NCI-H460 (cell line): Measurements from ENCODE around the gene NEU3. TPM values are rescaled to one million over a fixed set of nuclear protein-coding genes. Genes with fewer than 3 reads are reported as not detected.
"Not testable (repeated sequence)": the region's sequence is repeated elsewhere in the genome, so short reads cannot be mapped to it uniquely, and the experiment has no call there.

Experiments
- DNase-seq: peaks from one replicate; pipeline ENCODE4 v3.0.0-alpha.2; 2016; ENCODE audit warnings: low read depth; ENCODE audit errors: extremely low read depth
- polyA plus RNA-seq: library from polyadenylated mRNA; depleted of rRNA; stranded (reverse); fragments of >200 nt; gene quantifications from 2 replicates; pipeline ENCODE4 v1.2.3, GENCODE V29; 2014; cell fraction: nucleus; rRNA removed
- total RNA-seq: library from RNA; depleted of rRNA; stranded (reverse); fragments of >200 nt; shearing (Covaris generic); gene quantifications from 2 replicates; pipeline ENCODE4 v1.2.3, GENCODE V29; 2014; rRNA removed

Gene NEU3
- 7.5 and 7.7 TPM in 2 replicates for total RNA-seq
- 16.7 and 35.6 TPM in 2 replicates for polyA plus RNA-seq

DNA sequence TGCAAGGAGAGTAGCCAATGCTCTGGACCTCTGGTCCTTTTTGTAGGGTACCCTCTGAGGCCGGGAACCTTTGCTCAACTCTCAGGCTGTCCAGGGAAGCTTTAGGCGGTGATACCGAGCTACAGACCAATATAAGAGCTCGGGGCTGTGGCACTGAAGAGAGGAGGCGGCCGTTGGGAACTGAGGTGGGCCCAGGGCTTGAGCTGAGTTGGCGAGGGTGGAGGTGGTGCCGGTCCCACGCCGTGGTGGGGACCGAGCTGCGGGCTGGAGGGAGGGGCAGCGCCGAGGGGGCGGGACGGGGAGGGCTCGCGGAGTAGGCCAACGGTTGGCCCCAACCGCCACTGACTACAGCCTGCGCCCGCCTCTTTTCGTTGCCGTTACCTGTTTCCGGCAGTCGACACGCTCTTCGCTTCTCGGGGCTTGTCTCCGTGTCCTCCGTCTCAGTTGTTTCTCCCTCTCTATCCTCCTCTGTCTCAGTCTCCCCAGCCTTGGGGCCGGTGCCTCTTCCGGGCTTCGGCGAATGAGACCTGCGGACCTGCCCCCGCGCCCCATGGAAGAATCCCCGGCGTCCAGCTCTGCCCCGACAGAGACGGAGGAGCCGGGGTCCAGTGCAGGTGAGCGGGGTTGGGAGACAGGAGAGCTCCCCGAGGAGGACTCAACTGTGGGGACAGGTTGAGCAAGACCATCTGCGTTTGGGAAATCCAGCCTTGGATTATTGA lies at the start of gene NEU3:
Gene NEU3 (plus strand): TSS at position 393 of the 719 bp plus-strand sequence. CDS start 128 bp downstream, at position 521.
- peak; percentile 58 for DNase-seq

- no peak for DNase-seq
These were observed 47.2 kb upstream of the NEU3 start for GRCh38 chr11:74941492-74941891.

DNA sequence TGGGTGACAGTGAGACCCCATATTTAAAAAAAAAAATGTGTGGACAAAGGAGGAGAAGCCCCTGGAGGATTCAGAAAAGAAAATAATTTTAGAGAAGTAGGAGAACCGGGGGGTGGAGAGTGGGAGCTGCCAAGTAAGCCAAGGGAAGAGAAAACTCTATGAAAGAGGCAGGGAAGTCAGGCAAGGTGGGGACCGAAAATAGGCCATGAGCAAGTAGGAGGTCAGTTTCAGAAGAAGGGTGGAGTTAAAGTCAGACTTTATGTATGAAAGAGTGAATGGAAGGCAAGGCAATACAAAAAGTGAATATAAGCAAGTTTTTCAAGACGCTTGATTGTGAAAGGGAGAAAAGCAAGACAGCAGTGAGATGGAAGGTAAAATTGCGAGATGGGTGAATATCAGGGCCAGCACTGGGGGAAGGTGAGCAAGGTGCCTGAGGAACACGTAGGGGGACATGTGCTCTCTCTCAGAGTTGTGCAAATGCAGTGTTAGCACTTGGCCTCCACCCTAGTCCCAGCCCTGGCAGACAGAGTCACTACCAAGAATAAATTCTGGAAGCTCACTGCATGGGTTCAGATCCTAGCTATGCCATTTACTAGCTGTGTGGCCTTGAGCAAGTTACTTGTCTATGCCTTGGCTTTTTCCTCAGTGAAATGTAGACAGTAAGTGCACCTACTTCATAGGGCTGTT lies 46.5 kb upstream of the NEU3 start:
- DNase-seq = no peak

DNA sequence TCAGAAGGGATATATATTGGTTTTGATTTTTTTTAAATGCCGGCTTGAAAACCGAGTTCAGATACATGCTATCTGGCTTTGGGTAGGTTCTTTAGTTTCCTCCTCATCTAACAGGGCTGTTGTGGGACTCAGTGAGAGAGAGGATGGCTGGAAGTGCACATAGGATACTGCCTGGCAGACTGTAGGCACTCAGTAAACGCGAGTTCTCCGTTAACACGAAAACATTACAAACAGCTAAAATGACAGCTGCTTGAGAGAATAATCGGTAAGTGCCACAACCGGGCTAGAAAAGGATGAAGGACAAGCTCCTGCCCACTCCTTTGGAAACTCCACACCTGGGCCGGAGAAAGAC lies 40.2 kb upstream of the NEU3 start:
- no peak for DNase-seq

DNA sequence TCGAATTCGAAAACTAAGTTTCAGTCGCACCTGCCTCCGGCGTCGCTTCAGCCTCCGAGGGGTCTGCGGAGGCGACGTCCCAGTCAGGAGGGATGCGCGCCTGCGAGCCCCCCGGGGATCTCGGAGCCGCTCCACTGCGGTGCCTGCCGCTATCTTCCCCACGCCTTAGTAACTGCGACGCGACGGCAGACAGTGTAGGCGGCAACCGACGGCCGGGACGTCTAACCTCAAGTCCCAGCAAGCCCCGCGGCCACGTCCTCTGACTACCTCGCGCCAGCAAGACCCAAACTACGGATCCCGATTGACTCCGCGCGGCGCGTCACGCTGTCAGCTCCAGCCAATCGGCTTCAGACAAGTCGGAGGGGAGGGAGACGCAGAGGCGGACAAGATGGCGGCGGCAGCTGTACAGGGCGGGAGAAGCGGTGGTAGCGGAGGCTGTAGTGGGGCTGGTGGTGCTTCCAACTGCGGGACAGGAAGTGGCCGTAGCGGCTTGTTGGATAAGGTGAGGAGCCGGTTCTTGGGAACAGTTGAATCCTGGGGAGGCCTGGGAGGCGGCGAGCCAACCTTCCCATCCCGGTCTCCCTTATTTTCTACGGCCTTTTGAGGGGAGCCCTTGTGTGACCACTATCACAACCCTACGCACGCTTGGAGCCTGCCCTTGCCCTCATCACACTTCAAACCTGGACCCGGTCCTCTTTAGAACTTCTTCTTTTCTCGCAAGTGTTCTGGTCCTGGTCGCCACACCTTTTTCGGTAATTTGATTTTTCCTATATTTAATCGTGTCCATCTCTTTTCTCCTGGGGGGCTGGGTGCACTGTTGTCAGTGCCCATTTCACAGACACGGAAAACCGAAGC lies 39.6 kb upstream of the NEU3 start, which contains the start of the genes SPCS2 and XRRA1:
Gene SPCS2 (plus strand): TSS at position 369 of the 855 bp plus-strand sequence. CDS start 20 bp downstream, at position 389.
Gene XRRA1 (minus strand): TSS at position 194 of the 855 bp plus-strand sequence. CDS start 8,213 bp downstream, outside the sequence.
- DNase-seq = peak; percentile 95

DNA sequence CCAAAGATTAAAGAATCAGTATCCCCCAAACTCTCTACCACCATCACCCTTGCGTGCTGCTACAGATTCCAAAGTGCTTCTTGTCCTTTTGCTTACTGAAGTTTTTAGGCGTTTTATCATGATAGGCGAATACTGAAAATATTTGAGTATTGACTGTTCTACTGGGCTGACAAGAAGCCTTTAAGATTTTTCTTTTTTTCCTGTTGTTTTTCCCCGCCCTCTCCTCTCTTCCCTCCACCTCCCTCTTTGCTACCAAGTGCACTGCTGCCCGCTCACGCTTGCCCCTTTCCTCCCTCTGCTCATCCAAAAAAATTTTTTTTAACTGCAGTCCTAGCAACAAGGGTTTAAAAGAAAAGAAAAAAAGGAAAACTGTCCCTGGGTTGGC lies 39.0 kb upstream of the NEU3 start:
- DNase-seq = no peak

- no peak for DNase-seq
These were observed 38.3 kb upstream of the NEU3 start for GRCh38 chr11:74950374-74950969.

DNA sequence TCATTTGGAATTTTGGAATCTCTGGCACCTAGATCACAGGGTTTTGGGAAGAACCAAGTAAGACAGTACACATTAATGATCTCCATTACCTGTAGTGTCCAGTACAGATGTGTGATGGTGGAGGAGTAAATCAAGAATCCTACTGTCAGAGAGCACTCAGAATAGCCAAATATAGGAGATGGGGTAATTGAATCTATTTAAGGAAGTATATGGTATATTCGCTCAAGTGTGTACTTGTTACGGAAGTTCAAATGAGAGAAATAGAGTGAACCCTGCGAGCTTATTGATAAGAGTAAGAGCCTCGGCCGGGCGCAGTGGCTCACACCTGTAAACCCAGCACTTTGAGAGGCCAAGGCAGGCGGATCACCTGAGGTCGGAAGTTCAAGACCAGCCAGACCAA lies 37.5 kb upstream of the NEU3 start:
- no peak for DNase-seq

GRCh38 chr11:74952752-74953151 lies 36.0 kb upstream of the NEU3 start:
- no peak for DNase-seq

GRCh38 chr11:74953451-74953850 lies 35.3 kb upstream of the NEU3 start:
- no peak for DNase-seq

- DNase-seq = no peak
These were observed 34.5 kb upstream of the NEU3 start for GRCh38 chr11:74954199-74954598.

GRCh38 chr11:74956397-74957015 lies 32.2 kb upstream of the NEU3 start:
- DNase-seq = no peak

- no peak for DNase-seq
These were observed 30.6 kb upstream of the NEU3 start for GRCh38 chr11:74957937-74958629.

GRCh38 chr11:74960128-74960527 lies 28.6 kb upstream of the NEU3 start:
- DNase-seq = not testable (repeated sequence)

DNA sequence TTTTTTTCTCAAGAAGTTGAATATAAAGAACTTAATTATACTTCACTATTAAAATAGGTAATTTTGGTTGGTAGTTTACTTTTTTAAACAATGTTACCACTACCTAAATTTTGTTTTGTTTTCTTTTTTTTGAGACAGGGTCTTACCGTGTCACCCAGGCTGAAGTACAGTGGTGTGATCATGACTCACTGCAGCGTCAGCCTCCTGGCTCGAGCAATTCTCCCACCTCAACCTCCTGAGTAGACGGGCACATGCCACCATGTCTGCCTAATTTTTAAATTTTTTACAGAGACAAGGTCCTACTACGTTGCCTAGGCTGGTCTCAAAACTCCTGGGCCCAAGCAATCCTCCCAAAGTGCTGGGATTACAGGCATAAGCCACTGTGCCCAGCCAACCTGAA lies 22.1 kb upstream of the NEU3 start:
- DNase-seq = no peak

DNA sequence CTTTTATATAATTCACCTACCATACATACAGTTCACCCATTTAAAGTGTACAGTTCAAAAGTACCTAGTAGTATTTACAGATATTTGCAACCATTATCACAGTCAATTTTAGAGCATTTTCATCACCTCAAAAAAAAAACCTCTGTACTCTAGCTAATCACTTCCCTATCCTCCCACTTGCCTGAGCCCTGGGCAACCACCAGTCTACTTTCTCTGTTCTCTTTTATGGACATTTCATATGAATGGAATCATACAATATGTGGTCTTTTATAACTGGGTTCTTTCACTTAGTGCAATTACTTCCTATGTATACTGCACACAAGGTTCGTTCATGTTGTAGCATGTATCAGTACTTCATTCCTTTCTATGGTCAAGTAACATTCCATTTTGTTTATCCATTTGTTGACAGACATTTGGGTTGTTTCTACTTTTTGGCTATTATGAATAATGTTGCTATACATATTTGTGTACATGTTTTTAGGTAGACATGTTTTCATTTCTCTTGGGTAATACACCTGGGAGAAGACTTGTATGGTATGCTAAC lies 17.8 kb upstream of the NEU3 start:
- no peak for DNase-seq

GRCh38 chr11:74971424-74971823 lies 17.3 kb upstream of the NEU3 start:
- no peak for DNase-seq

DNA sequence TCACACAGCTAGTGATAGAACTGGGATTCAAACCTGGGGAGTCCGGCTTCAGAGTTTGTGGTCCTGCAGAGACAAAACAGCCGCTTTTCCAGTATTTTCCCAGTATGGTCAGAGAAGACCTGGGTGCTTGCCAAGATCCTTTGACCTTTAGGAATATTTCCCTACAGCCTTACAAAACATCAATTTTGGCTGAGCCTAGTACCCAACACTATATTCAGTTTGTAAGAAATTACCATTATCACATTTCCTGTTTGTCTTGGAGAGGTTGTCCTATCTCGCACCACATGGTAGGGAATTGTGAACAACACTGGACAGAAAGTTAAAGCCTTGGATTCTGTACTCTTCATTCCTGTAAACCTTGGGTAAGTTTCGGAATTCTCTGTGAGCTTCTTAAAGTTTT lies 10.7 kb upstream of the NEU3 start:
- no peak for DNase-seq

GRCh38 chr11:74980634-74981033 lies 8.1 kb upstream of the NEU3 start:
- no peak for DNase-seq
